ENCODE measurements around the gene TADA1. TPM values are rescaled to one million over a fixed set of nuclear protein-coding genes. Genes with fewer than 3 reads are reported as not detected.

TADA1 gene
- total RNA-seq, 1 experiment from 2014 or later: 13.9 TPM

DNA sequence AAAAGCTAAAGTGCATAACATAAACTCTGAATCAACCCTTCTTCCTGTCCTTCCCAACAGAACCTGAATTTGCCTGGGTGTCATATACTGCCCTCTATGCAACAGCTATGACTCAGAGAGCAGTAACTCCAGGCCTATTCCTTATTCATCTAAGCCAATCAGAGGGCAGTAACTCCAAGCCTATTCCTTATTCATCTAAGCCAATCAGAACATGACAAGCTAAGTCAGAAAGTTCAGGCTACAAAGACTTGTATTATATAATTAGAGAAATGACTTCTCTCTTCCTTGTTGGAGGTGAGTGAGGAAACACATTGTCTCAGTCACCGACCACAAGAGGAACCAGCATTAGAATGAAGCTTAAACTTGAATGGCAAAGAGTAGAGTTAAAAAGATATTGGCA lies 26.2 kb upstream of the TADA1 start:
- POLR2A ChIA-PET: no interaction called here
- H3K36me3 Mint-ChIP-seq (ENCODE audit: insufficient read depth, unreplicated experiment): no peaks in the 10 kb centered on the region
- H3K4me1 Mint-ChIP-seq (ENCODE audit: low read depth, unreplicated experiment): no peaks in the 10 kb centered on the region
- H3K36me3 ChIP-seq (ENCODE audit: control insufficient read depth, insufficient read depth, low read length): no peaks in the 10 kb centered on the region
- CTCF ChIA-PET: no interaction called here
- BruUV-seq (replicated peaks): no TSS peak
- no peak for DNase-seq
- intact Hi-C loops (cut with micrococcal nuclease; ENCODE audit: unreplicated experiment): loop anchor here (5.0 kb wide), 1 partner anchor 535 kb away; no protein-coding TSS in a partner anchor
- TF ChIP-seq, protein P1, sequence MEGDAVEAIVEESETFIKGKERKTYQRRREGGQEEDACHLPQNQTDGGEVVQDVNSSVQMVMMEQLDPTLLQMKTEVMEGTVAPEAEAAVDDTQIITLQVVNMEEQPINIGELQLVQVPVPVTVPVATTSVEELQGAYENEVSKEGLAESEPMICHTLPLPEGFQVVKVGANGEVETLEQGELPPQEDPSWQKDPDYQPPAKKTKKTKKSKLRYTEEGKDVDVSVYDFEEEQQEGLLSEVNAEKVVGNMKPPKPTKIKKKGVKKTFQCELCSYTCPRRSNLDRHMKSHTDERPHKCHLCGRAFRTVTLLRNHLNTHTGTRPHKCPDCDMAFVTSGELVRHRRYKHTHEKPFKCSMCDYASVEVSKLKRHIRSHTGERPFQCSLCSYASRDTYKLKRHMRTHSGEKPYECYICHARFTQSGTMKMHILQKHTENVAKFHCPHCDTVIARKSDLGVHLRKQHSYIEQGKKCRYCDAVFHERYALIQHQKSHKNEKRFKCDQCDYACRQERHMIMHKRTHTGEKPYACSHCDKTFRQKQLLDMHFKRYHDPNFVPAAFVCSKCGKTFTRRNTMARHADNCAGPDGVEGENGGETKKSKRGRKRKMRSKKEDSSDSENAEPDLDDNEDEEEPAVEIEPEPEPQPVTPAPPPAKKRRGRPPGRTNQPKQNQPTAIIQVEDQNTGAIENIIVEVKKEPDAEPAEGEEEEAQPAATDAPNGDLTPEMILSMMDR (IDR thresholded peaks at IDR 0.05; ENCODE audit: insufficient read depth in 1 of 2, low read depth in 1 of 2, low read length in 1 of 2, severe bottlenecking in 1 of 2, unreplicated experiment in 1 of 2): no peak
- no peak overlapping the region for H3K4me3 ChIP-seq (ENCODE audit: low read depth, low read length)
- H3K27ac Mint-ChIP-seq (ENCODE audit: unreplicated experiment): no peak overlapping the region
- no peak overlapping the region for H3K4me3 Mint-ChIP-seq (ENCODE audit: unreplicated experiment)
- H3K9me3 ChIP-seq: peaks cover 10% of the 10 kb centered on the region
- peaks cover 6% of the 10 kb centered on the region for H3K27me3 Mint-ChIP-seq (ENCODE audit: insufficient read depth, unreplicated experiment)
- peaks cover 4% of the 10 kb centered on the region for H3K9me3 Mint-ChIP-seq (ENCODE audit: unreplicated experiment)
- no peaks in the 10 kb centered on the region for H3K4me1 ChIP-seq
- H3K27me3 ChIP-seq (replicated peaks; ENCODE audit: control insufficient read depth, insufficient read depth, low read length): no peaks in the 10 kb centered on the region

DNA sequence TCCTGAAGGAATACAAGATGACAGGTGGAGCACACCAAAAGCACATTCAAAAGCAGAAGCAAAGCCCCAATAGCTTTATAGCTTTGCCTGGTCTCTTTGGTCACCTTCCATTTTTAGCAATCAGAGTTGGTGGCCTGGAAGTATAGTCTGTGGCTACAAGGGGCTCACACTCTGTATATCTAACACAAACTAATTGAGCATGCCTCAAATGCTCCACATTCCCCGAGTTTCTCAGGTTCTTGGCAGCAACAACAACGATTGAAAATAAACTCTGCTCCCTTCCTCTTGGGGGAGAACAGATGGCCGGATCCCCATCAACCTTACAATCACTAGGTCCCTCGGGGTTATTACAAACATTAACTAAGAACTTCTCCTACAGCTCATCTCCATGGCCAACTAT lies 24.9 kb upstream of the TADA1 start:
- TF ChIP-seq, protein P1 (IDR thresholded peaks at IDR 0.05; ENCODE audit: insufficient read depth in 1 of 2, low read depth in 1 of 2, low read length in 1 of 2, severe bottlenecking in 1 of 2, unreplicated experiment in 1 of 2): no peak
- Mint-ChIP-seq H3K9me3 (ENCODE audit: unreplicated experiment) (peaks cover 17% of the 10 kb centered on the region), H3K27ac (ENCODE audit: unreplicated experiment) (no peak overlapping the region), H3K4me1 (ENCODE audit: low read depth, unreplicated experiment) (no peaks in the 10 kb centered on the region), H3K27me3 (ENCODE audit: insufficient read depth, unreplicated experiment) (peaks cover 4% of the 10 kb centered on the region), H3K4me3 (ENCODE audit: unreplicated experiment) (no peak overlapping the region), H3K36me3 (ENCODE audit: insufficient read depth, unreplicated experiment) (peaks cover 4% of the 10 kb centered on the region)
- H3K36me3 ChIP-seq (ENCODE audit: control insufficient read depth, insufficient read depth, low read length): no peaks in the 10 kb centered on the region
- no peaks in the 10 kb centered on the region for H3K27me3 ChIP-seq (replicated peaks; ENCODE audit: control insufficient read depth, insufficient read depth, low read length)
- H3K4me1 ChIP-seq: no peaks in the 10 kb centered on the region
- CTCF ChIA-PET: no interaction called here
- no peak overlapping the region for H3K4me3 ChIP-seq (ENCODE audit: low read depth, low read length)
- intact Hi-C loops (cut with micrococcal nuclease; ENCODE audit: unreplicated experiment): loop anchor here (5.0 kb wide), 1 partner anchor 536 kb away; no protein-coding TSS in a partner anchor
- no TSS peak for BruUV-seq (replicated peaks)
- H3K9me3 ChIP-seq: peaks cover 11% of the 10 kb centered on the region
- no peak for DNase-seq
- POLR2A ChIA-PET: no interaction called here

DNA sequence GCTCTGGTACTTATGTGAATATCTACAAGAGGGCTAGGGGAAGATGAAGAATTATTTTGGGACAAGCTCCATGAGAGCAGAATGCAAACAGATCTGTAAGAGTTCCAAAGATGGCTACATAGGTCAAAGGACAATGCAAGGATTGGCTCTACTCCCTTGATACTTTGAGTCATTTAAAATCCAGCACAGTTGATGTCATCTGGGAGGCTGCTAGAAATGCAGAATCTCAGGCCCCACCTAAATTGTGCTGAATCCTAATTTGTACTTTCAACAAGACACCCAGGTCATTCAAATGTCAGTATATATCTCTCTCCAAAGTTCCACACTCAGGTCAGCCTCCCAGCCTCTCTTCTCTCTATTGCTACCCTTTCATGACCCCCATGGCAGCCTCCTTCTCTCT lies 23.7 kb upstream of the TADA1 start:
- H3K9me3 Mint-ChIP-seq (ENCODE audit: unreplicated experiment): peaks cover 21% of the 10 kb centered on the region
- H3K9me3 ChIP-seq: peaks cover 11% of the 10 kb centered on the region
- peaks cover 6% of the 10 kb centered on the region for H3K27me3 Mint-ChIP-seq (ENCODE audit: insufficient read depth, unreplicated experiment)
- POLR2A ChIA-PET: no interaction called here
- no peaks in the 10 kb centered on the region for H3K4me1 Mint-ChIP-seq (ENCODE audit: low read depth, unreplicated experiment)
- intact Hi-C loops (cut with micrococcal nuclease; ENCODE audit: unreplicated experiment): loop anchor here (5.0 kb wide), 1 partner anchor 538 kb away; no protein-coding TSS in a partner anchor
- H3K4me3 ChIP-seq (ENCODE audit: low read depth, low read length): no peak overlapping the region
- CTCF ChIA-PET: no interaction called here
- no peak overlapping the region for H3K4me3 Mint-ChIP-seq (ENCODE audit: unreplicated experiment)
- no TSS peak for BruUV-seq (replicated peaks)
- no peak overlapping the region for H3K27ac Mint-ChIP-seq (ENCODE audit: unreplicated experiment)
- H3K36me3 ChIP-seq (ENCODE audit: control insufficient read depth, insufficient read depth, low read length): no peaks in the 10 kb centered on the region
- no peaks in the 10 kb centered on the region for H3K27me3 ChIP-seq (replicated peaks; ENCODE audit: control insufficient read depth, insufficient read depth, low read length)
- no peaks in the 10 kb centered on the region for H3K4me1 ChIP-seq
- TF ChIP-seq, protein P1 (IDR thresholded peaks at IDR 0.05; ENCODE audit: insufficient read depth in 1 of 2, low read depth in 1 of 2, low read length in 1 of 2, severe bottlenecking in 1 of 2, unreplicated experiment in 1 of 2): no peak
- peaks cover 6% of the 10 kb centered on the region for H3K36me3 Mint-ChIP-seq (ENCODE audit: insufficient read depth, unreplicated experiment)
- no peak for DNase-seq
